WI38 (cell line): ENCODE measurements around the gene GCNT3.

Experiments
- H3K4me3 ChIP-seq: 2 replicates; pipeline ENCODE4 v1.5.1; 2011; ENCODE audit warnings: low read depth, mild to moderate bottlenecking, control low read depth, low read length
- CTCF ChIP-seq: IDR thresholded peaks from 2 replicates; pipeline ENCODE4 v1.5.1; 2012; ENCODE audit warnings: low read depth, mild to moderate bottlenecking, control low read depth, low read length

GCNT3 gene

DNA sequence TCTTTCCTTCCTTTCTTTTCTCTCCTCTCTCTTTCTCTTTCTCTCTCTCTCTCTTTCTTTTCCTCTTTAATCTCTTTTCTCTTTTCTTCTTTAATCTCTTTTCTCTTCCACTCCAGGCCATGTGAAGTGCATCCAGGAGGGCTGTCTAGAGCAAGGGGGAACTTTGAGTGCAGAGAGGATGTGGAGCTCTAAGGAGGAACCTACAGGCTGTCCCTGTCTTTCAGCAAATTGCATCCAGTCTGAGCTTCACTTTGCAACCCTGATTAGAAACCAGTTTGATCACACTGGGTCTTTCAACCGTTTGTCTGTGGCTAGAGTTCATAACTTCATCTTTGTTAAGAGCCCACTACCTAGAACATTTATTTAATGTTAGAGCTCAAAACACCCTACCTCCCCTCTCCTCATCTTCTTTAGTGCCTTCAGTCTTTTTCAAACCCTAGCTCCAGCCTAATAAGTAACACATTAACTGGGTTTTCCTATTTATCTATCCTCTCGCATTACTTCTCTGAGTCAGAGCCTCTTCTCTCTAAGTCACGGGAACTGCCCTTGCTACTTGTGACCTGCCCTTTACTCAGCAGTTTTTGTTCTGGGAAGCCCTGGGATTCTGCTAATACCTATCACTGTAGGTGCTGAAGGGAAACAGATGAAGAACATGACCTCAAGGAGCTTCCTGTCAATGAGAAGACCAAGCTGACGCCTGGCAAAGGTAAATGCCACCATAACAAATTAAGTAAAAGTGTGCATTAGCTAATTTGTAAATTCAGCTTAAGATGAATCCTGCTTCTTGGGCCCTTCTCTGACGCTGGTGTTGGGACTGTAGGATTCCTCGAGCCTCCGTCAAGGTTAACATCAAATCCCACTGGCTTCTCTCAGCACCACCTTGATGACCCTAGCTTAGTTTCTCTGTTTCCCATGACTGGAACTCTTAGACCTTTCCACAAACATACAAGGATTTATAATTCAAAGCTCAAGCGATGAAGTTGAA lies at the start of gene GCNT3:
Gene GCNT3, plus strand, starts transcription at position 508 of the 985 bp plus-strand sequence. CDS start 6,456 bp downstream, outside the sequence.
- no peak for TF ChIP-seq CTCF
- no peak within 1 kb of the TSS for H3K4me3 ChIP-seq

DNA sequence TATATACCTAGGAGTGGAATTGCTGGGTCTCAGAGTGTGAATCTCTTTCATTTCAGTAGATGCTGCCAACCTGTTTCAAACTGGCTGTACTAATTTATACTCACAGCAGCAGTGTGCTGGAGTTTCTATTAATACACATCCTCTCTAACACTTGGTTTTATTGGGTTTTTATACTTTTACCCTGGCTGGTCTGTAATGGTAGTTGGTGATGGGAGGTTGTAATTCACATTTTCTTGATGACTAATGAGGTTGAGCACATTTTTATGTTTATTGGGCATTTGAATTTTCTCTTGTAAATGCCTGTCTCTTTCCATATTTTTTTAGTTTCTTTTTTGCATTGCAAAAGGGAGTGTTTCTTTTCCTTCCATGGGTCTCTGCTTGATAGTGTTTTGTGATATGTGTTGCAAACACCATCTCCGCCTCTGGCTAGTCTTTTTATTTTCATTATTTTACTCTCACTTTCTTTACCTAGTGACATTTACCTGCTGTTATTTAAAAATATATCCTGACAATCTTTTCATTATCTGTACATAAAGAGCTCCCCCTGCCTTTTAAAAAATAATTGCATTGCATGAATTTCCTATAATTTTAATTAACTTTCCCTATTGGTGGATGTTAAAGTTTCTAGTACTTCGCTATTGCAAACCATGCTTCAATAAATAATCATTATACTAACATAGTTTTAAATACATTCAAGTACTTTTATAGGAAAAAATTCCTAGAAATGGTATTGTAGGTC lies 49.0 kb upstream of the GCNT3 start:
- no peak overlapping the region for H3K4me3 ChIP-seq
- TF ChIP-seq CTCF, result no peak

- H3K4me3 ChIP-seq, result no peak overlapping the region
- TF ChIP-seq CTCF, result no peak
Measured at GRCh38 chr15:59565299-59565698, 46.3 kb upstream of the GCNT3 start.

DNA sequence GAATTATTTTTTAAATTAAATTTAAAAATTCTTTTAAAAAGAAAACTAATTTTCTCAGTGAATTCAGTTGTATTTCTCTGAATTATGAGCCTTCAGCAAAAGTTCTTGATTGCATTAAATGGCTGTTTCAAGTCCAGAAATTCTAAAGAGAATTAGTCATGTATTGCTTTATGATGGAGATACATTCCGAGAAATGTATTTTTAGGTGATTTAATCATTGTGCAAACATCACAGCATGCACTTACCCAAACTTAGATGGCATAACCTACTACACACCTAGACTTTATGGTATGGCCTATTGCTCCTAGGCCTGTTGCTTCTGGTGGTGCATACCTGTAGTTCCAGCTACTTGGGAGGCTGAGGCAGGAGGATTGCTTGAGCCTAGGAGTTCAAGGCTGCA lies 44.3 kb upstream of the GCNT3 start:
- H3K4me3 ChIP-seq, result no peak overlapping the region
- no peak for TF ChIP-seq CTCF

DNA sequence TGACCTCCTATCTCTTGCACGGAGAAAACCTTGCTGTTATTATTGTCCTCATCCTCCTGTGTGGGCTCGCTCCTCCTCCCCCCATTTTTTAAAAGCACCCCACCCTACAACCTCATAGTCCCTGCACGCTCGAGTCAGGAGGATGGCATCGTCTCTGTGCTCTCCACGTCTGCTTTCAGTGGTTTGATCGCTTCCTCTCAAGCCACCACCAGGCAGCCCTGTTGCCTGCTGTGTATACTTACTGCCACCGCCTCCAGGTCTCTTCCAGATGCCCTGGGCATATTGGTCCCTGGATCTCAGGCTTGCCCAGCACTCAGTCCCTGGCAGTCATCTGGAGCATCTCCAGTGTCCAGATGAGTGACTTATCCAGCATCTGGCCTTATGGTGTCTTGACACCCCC lies 42.1 kb upstream of the GCNT3 start:
- no peak overlapping the region for H3K4me3 ChIP-seq
- TF ChIP-seq CTCF, result no peak

- H3K4me3 ChIP-seq, result no peak overlapping the region
- no peak for TF ChIP-seq CTCF
Measured at GRCh38 chr15:59570315-59570714, 41.3 kb upstream of the GCNT3 start.

DNA sequence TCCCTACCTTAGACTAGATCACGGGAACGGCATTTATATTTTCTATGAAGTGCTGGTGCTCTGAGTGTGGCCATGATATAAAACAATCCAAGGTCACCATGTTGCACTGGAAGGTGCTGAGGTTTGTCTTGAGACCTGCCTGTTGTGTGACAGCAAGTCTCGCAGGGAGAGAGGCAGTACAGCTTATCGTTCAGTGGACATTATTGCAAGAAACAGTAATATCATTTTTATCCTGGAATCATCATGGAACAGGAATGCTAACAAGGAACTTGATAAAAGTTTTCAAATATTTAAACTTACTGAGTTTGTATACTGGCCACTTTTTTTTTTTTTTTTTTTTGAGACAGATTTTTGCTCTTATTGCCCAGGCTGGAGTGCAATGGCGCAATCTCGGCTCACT lies 40.0 kb upstream of the GCNT3 start:
- no peak overlapping the region for H3K4me3 ChIP-seq
- TF ChIP-seq CTCF, result no peak
